ENCODE measurements around the gene MERTK. TPM values are rescaled to one million over a fixed set of nuclear protein-coding genes. Genes with fewer than 3 reads are reported as not detected.

MERTK gene
- total and polyA plus RNA-seq, 2 of the 13 experiments (the other 11 are each of a cell fraction or from before 2014, with no cell fraction given) = 37.3 to 44.7 TPM

- peak; percentile 70; the same call in 1 of the 2 replicates for TF ChIP-seq ZNF142 (CRISPR knock-in tag; IDR thresholded peaks at IDR 0.05)
- no peak for TF ChIP-seq ZNF281 (CRISPR knock-in tag; IDR thresholded peaks at IDR 0.05; ENCODE audit: borderline replicate concordance)
- TF ChIP-seq NR2F6 (IDR thresholded peaks at IDR 0.05) = peak; percentile 91
- TF ChIP-seq NR2F6 (CRISPR knock-in tag; IDR thresholded peaks at IDR 0.05) = peak; percentile 93
- peak in 1 of 2 experiments; percentile 77; a peak in 2 of 4 replicates for TF ChIP-seq KLF16 (CRISPR knock-in tag; IDR thresholded peaks at IDR 0.05)
- 0 out of 2 replicates have a peak, but pooled peaks have one; percentile 9 for TF ChIP-seq IRF9 (CRISPR knock-in tag; IDR thresholded peaks at IDR 0.05; ENCODE audit: borderline replicate concordance)
- no peak for TF ChIP-seq ZNF451 (CRISPR knock-in tag; IDR thresholded peaks at IDR 0.05)
- 0 out of 2 replicates have a peak, but pooled peaks have one; percentile 17 for TF ChIP-seq ATF3 (CRISPR knock-in tag; IDR thresholded peaks at IDR 0.05)
- peak; percentile 63; the same call in 1 of the 2 replicates for TF ChIP-seq THAP11 (CRISPR knock-in tag; IDR thresholded peaks at IDR 0.05)
- peak; percentile 77; the same call in 1 of the 2 replicates for TF ChIP-seq HMG20A (CRISPR knock-in tag; IDR thresholded peaks at IDR 0.05; ENCODE audit: borderline replicate concordance)
- no peak for TF ChIP-seq YEATS2 (CRISPR knock-in tag; IDR thresholded peaks at IDR 0.05; ENCODE audit: borderline replicate concordance)
- 0 out of 2 replicates have a peak, but pooled peaks have one; percentile 21 for TF ChIP-seq ZNF772 (CRISPR knock-in tag; IDR thresholded peaks at IDR 0.05)
- TF ChIP-seq MYPOP (CRISPR knock-in tag; IDR thresholded peaks at IDR 0.05) = 0 out of 2 replicates have a peak, but pooled peaks have one; percentile 31
- TF ChIP-seq SNAPC2 (CRISPR knock-in tag; IDR thresholded peaks at IDR 0.05) = peak; percentile 75; the same call in 1 of the 2 replicates
- TF ChIP-seq ZNF652 (CRISPR knock-in tag; IDR thresholded peaks at IDR 0.05; ENCODE audit: borderline replicate concordance, low read depth) = no peak
- no peak for TF ChIP-seq ZNF550 (CRISPR knock-in tag; IDR thresholded peaks at IDR 0.05; ENCODE audit: borderline replicate concordance)
- TF ChIP-seq NFIC (IDR thresholded peaks at IDR 0.05; ENCODE audit: low read length) = peak; percentile 60; the same call in 1 of the 2 replicates
Measured at GRCh38 chr2:111919794-111920608, 21.6 kb downstream of the MERTK start (continued).
